Mucosa of descending colon (tissue), 3 donors: ENCODE data around the gene XKR7. TPM values are rescaled to one million over a fixed set of nuclear protein-coding genes. Genes with fewer than 3 reads are reported as not detected.
A peak's percentile ranks its signal among the peaks of the same experiment; 100 is the strongest.

ENCODE experiments used
- ATAC-seq: fragments of 200-7000 bp; cut with Tn5 transposase; one replicate; pipeline ENCODE4 v1.9.1; 2020; ENCODE audit warnings: mild to moderate bottlenecking, moderate library complexity
- DNase-seq, 3 donors: peaks; one replicate each; pipeline ENCODE4 v3.0.0-alpha.2; 2020
- H3K36me3 ChIP-seq: fragments of 200-600 bp; one replicate; pipeline ENCODE4 v1.8.0; 2021; ENCODE audit warnings: low read depth, mild to moderate bottlenecking
- H3K4me1 ChIP-seq: fragments of 200-600 bp; one replicate; pipeline ENCODE4 v1.8.0; 2021; ENCODE audit warnings: low read depth, mild to moderate bottlenecking
- H3K4me3 ChIP-seq: fragments of 200-600 bp; one replicate; pipeline ENCODE4 v1.8.0; 2021; ENCODE audit warnings: mild to moderate bottlenecking
- H3K9me3 ChIP-seq: fragments of 200-600 bp; one replicate; pipeline ENCODE4 v1.8.0; 2021; ENCODE audit warnings: mild to moderate bottlenecking
- intact Hi-C, 2 donors: fragments of 100-400 bp; cut with DNase I in 1 of 2; cut with micrococcal nuclease in 1 of 2; formaldehyde crosslinking; loops; one replicate each; pipeline versions ENCODE4 v1.11.0 to v1.11.1; 2022; cut with DNase I, micrococcal nuclease
- total RNA-seq, 3 donors: library from RNA; stranded (reverse); fragmentation: NEBNext Ultra II Directional in 2 of 3; extraction: Animal tissue kit (Norgen Biotek cat#: 25700) in 2 of 3; gene quantifications; one replicate each; pipeline versions ENCODE4 v1.2.1 to v1.2.4, GENCODE V29; 2021 to 2023
- TF ChIP-seq, protein P1 (sequence below): fragments of 200-600 bp; IDR thresholded peaks from one replicate; pipeline ENCODE4 v1.8.0; 2022; ENCODE audit warnings: antibody characterized with exemption, mild to moderate bottlenecking
- donor health status: DM: no; HTN: no; CAD: no; lungs with moderate emphysema.
- donor health status: DM: no; HTN: no; CAD: no.
- donor health status: DM: no; HTN: yes; CAD: no.

The XKR7 gene
- total RNA-seq, 3 donors from 2014 or later = 0.09 to 0.13 (median 0.10) TPM

DNA sequence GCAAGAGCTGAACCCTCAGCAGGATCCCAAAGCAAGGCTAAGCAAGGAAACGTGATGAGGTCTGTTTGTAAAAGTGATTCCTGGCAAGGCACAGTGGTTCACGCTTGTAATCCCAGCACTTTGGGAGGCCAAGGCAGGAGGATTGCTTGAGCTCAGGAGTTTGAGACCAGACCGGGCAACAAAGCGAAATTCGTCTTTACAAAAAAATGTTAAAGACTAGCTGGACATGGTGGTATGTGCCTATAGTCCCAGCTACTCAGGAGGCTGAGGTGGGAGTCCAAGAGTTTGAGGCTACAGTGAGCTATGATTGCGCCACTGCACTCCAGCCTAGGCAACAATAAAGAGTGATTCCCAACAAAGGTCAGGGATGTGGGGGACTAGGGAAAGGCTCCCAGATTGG is 4.1 kb upstream of the XKR7 start:
- DNase-seq (no peak), ATAC-seq (no peak)
- Histone ChIP-seq H3K4me3 (no peak overlapping the region), H3K9me3 (no peaks in the 10 kb centered on the region), H3K4me1 (peaks cover 3% of the 10 kb centered on the region), H3K36me3 (no peaks in the 10 kb centered on the region)
- intact Hi-C loops = no loop called here
- TF ChIP-seq, protein P1, sequence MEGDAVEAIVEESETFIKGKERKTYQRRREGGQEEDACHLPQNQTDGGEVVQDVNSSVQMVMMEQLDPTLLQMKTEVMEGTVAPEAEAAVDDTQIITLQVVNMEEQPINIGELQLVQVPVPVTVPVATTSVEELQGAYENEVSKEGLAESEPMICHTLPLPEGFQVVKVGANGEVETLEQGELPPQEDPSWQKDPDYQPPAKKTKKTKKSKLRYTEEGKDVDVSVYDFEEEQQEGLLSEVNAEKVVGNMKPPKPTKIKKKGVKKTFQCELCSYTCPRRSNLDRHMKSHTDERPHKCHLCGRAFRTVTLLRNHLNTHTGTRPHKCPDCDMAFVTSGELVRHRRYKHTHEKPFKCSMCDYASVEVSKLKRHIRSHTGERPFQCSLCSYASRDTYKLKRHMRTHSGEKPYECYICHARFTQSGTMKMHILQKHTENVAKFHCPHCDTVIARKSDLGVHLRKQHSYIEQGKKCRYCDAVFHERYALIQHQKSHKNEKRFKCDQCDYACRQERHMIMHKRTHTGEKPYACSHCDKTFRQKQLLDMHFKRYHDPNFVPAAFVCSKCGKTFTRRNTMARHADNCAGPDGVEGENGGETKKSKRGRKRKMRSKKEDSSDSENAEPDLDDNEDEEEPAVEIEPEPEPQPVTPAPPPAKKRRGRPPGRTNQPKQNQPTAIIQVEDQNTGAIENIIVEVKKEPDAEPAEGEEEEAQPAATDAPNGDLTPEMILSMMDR = no peak

DNA sequence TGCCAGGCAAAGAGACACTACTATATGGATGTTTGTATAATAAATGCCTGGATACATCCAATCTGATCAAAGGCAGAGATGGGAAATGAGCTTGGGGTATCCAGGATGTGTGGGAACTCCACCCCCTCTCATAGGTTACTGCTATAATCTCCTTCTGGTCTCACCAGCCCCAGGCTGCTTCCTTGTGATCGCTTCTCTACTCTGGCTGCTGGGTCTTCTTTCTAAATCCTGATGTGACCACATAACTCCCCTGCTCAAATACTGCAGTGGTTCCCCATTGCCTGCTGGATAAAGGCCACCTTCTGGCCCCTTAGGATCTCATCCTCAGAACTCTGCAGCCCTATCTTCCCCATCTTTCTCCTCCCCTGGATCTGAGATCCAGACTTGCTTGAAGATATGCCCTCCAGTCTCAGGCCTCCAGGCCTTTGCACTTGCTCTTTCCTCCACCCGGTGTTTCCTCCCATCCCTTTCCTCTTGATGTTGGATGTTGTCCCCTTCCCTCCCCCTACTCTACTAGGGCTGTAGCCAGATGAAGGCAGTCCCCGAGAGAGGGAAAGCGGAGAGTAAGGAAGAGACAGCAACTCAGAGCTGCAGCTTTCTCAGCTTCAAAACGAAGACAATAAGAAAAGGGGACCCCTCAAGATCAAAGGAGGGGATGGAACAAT is 828 bp upstream of the XKR7 start:
- TF ChIP-seq, protein P1 = no peak
- no peak for ATAC-seq
- Histone ChIP-seq H3K4me1 (peaks cover 3% of the 10 kb centered on the region), H3K9me3 (no peaks in the 10 kb centered on the region), H3K36me3 (no peaks in the 10 kb centered on the region), H3K4me3 (no peak overlapping the region)
- no peak for DNase-seq
- intact Hi-C loops = no loop called here

DNA sequence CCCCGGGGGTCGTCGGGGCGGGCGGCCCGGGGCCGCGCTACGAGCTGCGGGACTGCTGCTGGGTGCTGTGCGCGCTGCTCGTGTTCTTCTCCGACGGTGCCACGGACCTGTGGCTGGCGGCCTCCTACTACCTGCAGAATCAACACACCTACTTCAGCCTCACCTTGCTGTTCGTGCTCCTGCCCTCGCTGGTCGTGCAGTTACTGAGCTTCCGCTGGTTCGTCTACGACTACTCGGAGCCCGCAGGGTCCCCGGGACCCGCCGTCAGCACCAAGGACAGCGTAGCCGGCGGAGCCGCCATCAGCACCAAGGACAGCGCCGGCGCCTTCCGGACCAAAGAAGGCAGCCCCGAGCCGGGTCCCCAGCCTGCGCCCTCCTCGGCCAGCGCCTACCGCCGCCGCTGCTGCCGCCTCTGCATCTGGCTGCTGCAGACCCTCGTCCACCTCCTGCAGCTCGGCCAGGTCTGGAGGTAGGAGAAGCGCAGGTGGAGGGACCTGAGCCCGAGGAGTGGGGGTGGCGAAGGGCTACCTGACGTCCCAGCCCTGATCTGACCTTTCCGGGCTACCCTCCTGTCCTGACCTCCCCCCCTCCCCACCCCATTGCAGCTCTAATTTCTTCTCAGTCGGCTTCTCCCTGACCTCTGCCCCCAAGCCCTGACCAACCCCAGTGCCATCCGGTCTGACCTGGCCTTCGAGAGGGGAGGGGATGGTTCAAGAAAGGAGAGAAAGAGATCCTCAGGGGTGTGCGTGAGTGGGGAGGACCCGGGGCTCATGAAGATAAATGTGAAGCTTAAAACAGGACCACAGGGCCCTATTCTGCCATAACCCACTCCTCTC is 558 bp downstream of the XKR7 start:
- no peak overlapping the region for H3K4me3 ChIP-seq
- no peaks in the 10 kb centered on the region for H3K36me3 ChIP-seq
- ATAC-seq = peak; percentile 93
- H3K4me1 ChIP-seq = peaks cover 3% of the 10 kb centered on the region
- TF ChIP-seq, protein P1 = no peak
- intact Hi-C loops = no loop called here
- DNase-seq = peak; percentile 64 to 81 (median 78)
- H3K9me3 ChIP-seq = no peaks in the 10 kb centered on the region

- DNase-seq = no peak
- peaks cover 3% of the 10 kb centered on the region for H3K4me1 ChIP-seq
- TF ChIP-seq, protein P1 = no peak
- H3K36me3 ChIP-seq = no peaks in the 10 kb centered on the region
- no peak overlapping the region for H3K4me3 ChIP-seq
- H3K9me3 ChIP-seq = no peaks in the 10 kb centered on the region
- ATAC-seq = no peak
- intact Hi-C loops = no loop called here
Observed at GRCh38 chr20:31969991-31970390, 2.0 kb downstream of the XKR7 start.

DNA sequence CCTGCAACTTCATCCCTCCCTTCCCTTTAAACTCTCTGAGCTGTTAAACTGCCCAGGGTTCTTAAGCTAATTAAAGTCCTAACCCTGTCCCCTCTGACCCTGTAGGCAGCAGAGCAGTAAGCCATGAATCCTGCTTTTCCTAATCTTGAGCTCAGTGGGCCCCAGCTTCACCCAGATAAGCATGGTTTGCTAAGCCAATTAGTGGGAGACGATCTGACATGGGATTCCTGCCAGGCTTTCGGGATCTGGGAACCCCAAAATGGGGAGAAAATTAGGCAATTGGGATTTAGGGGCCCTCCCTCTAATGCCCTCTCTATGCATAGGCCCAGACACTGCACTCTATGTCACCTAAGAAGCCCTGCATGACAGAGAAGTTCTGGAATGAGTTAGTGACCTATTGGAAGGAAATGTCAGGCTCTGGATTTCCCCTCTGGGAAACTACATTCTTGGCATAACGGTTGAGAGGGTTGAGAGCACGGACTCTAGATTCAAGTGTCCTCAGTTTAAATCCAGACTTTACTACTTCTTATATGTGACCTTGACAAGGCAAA is 4.6 kb downstream of the XKR7 start:
- Histone ChIP-seq H3K9me3 (no peaks in the 10 kb centered on the region), H3K4me3 (no peak overlapping the region), H3K36me3 (no peaks in the 10 kb centered on the region), H3K4me1 (peaks cover 3% of the 10 kb centered on the region)
- DNase-seq = no peak
- ATAC-seq = no peak
- intact Hi-C loops = no loop called here
- TF ChIP-seq, protein P1 = no peak
